Keratinocyte (primary cell): Measurements from ENCODE around the gene FNDC3B. TPM values are rescaled to one million over a fixed set of nuclear protein-coding genes. Genes with fewer than 3 reads are reported as not detected.

Experiments used
- DNase-seq: peaks from one replicate; pipeline ENCODE4 v3.0.0-alpha.2; 2011; ENCODE audit warnings: low read depth, missing footprints, low spot score
- FAIRE-seq: peaks from 2 replicates; lab custom pipeline; 2011; peaks lifted over from hg19 to GRCh38; lab: Jason Lieb, UNC
- H2AFZ ChIP-seq: 2 replicates; pipeline ENCODE4 v1.6.0; 2012; ENCODE audit warnings: low read length, control low read depth, inconsistent platforms; ENCODE audit not compliant: control insufficient read depth
- H3K27ac ChIP-seq: 2 replicates; pipeline ENCODE4 v1.5.1; 2011; ENCODE audit warnings: low read length; ENCODE audit not compliant: control insufficient read depth, insufficient read depth
- H3K27me3 ChIP-seq: 3 replicates; pipeline ENCODE4 v1.6.0; 2011; ENCODE audit warnings: low read length; ENCODE audit not compliant: control insufficient read depth, insufficient read depth; ENCODE audit errors: extremely low read depth
- H3K36me3 ChIP-seq, 2 experiments: 2 replicates in 1 of 2; 3 replicates in 1 of 2; pipeline ENCODE4 v1.5.1; 2011; ENCODE audit warnings: low read length in 2 of 2, mild to moderate bottlenecking in 1 of 2; ENCODE audit not compliant: control insufficient read depth in 2 of 2, insufficient read depth in 2 of 2; ENCODE audit errors: extremely low read depth in 1 of 2
- H3K4me1 ChIP-seq: 3 replicates; pipeline ENCODE4 v1.5.1; 2011; ENCODE audit warnings: low read length; ENCODE audit not compliant: control insufficient read depth, insufficient read depth; ENCODE audit errors: extremely low read depth
- H3K4me2 ChIP-seq: 3 replicates; pipeline ENCODE4 v1.6.0; 2011; ENCODE audit warnings: low read depth, low read length; ENCODE audit not compliant: control insufficient read depth, insufficient read depth; ENCODE audit errors: extremely low read depth
- H3K4me3 ChIP-seq, 3 experiments: fragments of 200-600 bp in 1 of 3; sonication (generic) in 1 of 3; 2 replicates in 2 of 3; 3 replicates in 1 of 3; pipeline ENCODE4 v1.5.1; 2011 to 2016; ENCODE audit warnings: low read length in 3 of 3, mild to moderate bottlenecking in 3 of 3, control low read depth in 2 of 3, inconsistent platforms in 1 of 3, low read depth in 1 of 3, mixed read lengths in 1 of 3, mixed run types in 1 of 3, moderate library complexity in 1 of 3; ENCODE audit not compliant: control insufficient read depth in 2 of 3, insufficient read depth in 2 of 3; ENCODE audit errors: extremely low read depth in 1 of 3
- H3K79me2 ChIP-seq: 2 replicates; pipeline ENCODE4 v1.6.0; 2012; ENCODE audit warnings: low read length; ENCODE audit not compliant: control insufficient read depth, insufficient read depth
- H3K9ac ChIP-seq: 3 replicates; pipeline ENCODE4 v1.6.0; 2011; ENCODE audit warnings: low read length; ENCODE audit not compliant: control insufficient read depth, insufficient read depth; ENCODE audit errors: extremely low read depth
- H3K9me1 ChIP-seq: 3 replicates; pipeline ENCODE4 v1.6.0; 2011; ENCODE audit warnings: low read length; ENCODE audit not compliant: control insufficient read depth, insufficient read depth; ENCODE audit errors: extremely low read depth
- H3K9me3 ChIP-seq: 2 replicates; pipeline ENCODE4 v1.5.1; 2012; ENCODE audit warnings: low read depth, low read length; ENCODE audit not compliant: control insufficient read depth
- H4K20me1 ChIP-seq: 3 replicates; pipeline ENCODE4 v1.6.0; 2011; ENCODE audit warnings: low read length; ENCODE audit not compliant: control insufficient read depth, insufficient read depth; ENCODE audit errors: extremely low read depth
- EZH2 ChIP-seq: IDR thresholded peaks from one replicate; pipeline ENCODE4 v1.6.1; 2012; ENCODE audit warnings: inconsistent platforms, mild to moderate bottlenecking, low read length, moderate library complexity
- dilution Hi-C: fragments of 300-500 bp; cut with MboI; formaldehyde crosslinking; loops from one replicate; pipeline ENCODE4 v1.7.0; 2020; ENCODE audit warnings: low sequenced_read_pairs; ENCODE audit not compliant: extremely low pct_ligation_motif_present
- polyA plus RNA-seq, 5 experiments: library from polyadenylated mRNA; depleted of rRNA in 3 of 5; stranded (reverse) in 3 of 5; stranded (forward) in 1 of 5; unstranded in 1 of 5; fragments of >200 nt; gene quantifications; 1 replicate in 1 of 5; 2 replicates in 3 of 5; 3 replicates in 1 of 5; pipeline versions ENCODE4 v1.2.1 to v1.2.3, GENCODE V29; 2011 to 2012; ENCODE audit warnings: missing spikeins in 2 of 5, low read depth in 1 of 5, low replicate concordance in 1 of 5
- TF ChIP-seq, protein P1 (sequence below), 3 experiments: IDR thresholded peaks in 1 of 3; conservative IDR thresholded peaks in 1 of 3; optimal IDR thresholded peaks in 1 of 3; 2 replicates in 2 of 3; 3 replicates in 1 of 3; pipeline versions ENCODE3 to v1.5.1; 2011; ENCODE audit warnings: low read length in 3 of 3, mild to moderate bottlenecking in 3 of 3, moderate library complexity in 2 of 3, control low read depth in 1 of 3, inconsistent platforms in 1 of 3; ENCODE audit not compliant: insufficient read depth in 2 of 3; ENCODE audit errors: extremely low read depth in 1 of 3

Gene FNDC3B
- polyA plus RNA-seq, 1 donor (not counting 4 experiments of a cell fraction or from before 2014, with no cell fraction given) = 31.4 TPM

DNA sequence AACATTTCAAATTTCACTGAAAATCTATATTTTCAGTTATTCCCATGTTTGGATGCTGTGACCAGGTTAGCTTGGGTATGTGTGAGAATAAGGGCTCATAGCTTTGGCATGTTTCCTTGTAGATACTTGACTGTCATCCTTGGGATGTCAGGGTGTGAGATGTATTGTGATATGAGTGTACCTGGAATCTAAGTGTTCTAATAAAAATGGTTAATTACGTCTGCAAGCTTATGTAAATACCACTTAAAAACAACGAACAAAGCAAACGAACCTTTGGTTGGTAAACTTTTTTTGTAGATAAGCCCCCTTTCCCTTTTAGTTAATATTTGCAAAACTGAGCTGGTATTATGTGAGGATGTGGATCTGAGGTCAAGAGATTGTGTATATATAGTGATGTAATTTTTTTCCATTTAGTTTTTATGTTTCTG lies 63.5 kb downstream of the FNDC3B start:
- H3K4me3 ChIP-seq = peak overlapping the region in 2 of 3 experiments; percentile 39 to 57
- no peak for TF ChIP-seq EZH2
- H3K4me1 ChIP-seq = peaks cover 41% of the 10 kb centered on the region
- no peaks in the 10 kb centered on the region for H4K20me1 ChIP-seq
- peak overlapping the region; percentile 88 for H3K4me2 ChIP-seq
- H3K9me1 ChIP-seq = no peaks in the 10 kb centered on the region
- peaks cover 0 to 6% of the 10 kb centered on the region in 2 experiments for H3K36me3 ChIP-seq
- FAIRE-seq (no peak), DNase-seq (no peak)
- H3K79me2 ChIP-seq = peaks cover 72% of the 10 kb centered on the region
- dilution Hi-C loops = no loop called here
- no peaks in the 10 kb centered on the region for H3K27me3 ChIP-seq
- no peak overlapping the region for H2AFZ ChIP-seq
- H3K27ac ChIP-seq = peak overlapping the region; percentile 90
- no peaks in the 10 kb centered on the region for H3K9me3 ChIP-seq
- H3K9ac ChIP-seq = peak overlapping the region; percentile 64

DNA sequence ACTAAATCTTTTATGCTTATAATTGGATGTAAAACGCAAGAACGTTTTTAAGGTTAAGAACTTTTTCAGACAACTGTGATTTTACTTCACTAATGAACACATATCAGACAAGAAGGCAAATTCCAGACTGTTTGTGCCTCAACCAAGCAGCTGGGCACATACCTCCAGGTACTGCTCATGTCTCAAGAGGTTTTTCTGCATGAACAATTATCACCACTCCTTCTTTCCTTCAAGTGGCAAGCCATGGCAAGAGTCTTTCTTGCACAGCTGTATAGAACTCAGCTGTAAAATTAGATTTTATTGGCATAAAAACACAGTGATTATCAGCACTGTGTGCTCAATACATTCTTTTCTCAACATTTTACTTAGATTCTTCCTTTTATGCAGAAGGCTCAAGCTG lies 64.3 kb downstream of the FNDC3B start:
- Histone ChIP-seq H3K27me3 (no peaks in the 10 kb centered on the region), H4K20me1 (no peaks in the 10 kb centered on the region), H3K4me2 (peak overlapping the region; percentile 88)

DNA sequence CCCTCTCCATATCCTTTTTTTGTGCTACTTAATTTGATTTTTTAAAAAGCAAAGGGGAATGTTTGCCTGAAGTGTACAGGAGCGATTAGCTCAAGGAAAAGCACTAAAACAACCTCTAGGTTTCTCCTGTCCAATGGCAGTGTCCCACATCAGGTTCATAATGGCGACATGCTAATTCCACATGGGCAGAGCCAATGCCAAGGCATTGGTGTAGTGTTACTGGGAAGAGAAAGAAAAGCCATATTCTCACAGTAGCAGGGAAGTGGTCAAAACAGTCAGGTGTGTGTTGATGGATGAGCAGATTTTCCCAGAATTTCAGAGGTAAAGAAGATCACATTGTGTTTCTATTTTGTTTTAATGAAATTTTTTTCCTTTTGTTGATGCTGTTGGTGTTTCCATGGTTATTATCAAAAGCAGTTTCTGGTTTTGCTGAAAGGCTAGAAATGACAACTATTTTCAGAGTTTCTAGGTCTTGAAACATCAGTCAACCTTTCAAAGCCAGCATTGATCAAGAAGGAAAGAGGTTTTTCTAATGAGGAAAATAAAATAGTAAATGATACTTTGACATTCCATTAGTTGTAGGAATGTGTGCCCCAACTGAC lies 65.2 kb downstream of the FNDC3B start:
- Histone ChIP-seq H2AFZ (no peak overlapping the region), H3K36me3 (peaks cover 0 to 3% of the 10 kb centered on the region in 2 experiments), H3K79me2 (peaks cover 69% of the 10 kb centered on the region), H3K9me1 (no peaks in the 10 kb centered on the region), H3K9ac (peak overlapping the region; percentile 64), H3K27ac (peak overlapping the region; percentile 90), H3K9me3 (no peaks in the 10 kb centered on the region), H4K20me1 (no peaks in the 10 kb centered on the region), H3K4me1 (peaks cover 32% of the 10 kb centered on the region), H3K27me3 (no peaks in the 10 kb centered on the region), H3K4me2 (peak overlapping the region; percentile 88), H3K4me3 (peak overlapping the region in 1 of 3 experiments; percentile 57)
- TF ChIP-seq EZH2 = no peak
- TF ChIP-seq, protein P1, sequence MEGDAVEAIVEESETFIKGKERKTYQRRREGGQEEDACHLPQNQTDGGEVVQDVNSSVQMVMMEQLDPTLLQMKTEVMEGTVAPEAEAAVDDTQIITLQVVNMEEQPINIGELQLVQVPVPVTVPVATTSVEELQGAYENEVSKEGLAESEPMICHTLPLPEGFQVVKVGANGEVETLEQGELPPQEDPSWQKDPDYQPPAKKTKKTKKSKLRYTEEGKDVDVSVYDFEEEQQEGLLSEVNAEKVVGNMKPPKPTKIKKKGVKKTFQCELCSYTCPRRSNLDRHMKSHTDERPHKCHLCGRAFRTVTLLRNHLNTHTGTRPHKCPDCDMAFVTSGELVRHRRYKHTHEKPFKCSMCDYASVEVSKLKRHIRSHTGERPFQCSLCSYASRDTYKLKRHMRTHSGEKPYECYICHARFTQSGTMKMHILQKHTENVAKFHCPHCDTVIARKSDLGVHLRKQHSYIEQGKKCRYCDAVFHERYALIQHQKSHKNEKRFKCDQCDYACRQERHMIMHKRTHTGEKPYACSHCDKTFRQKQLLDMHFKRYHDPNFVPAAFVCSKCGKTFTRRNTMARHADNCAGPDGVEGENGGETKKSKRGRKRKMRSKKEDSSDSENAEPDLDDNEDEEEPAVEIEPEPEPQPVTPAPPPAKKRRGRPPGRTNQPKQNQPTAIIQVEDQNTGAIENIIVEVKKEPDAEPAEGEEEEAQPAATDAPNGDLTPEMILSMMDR (optimal IDR thresholded peaks at IDR 0.05 in 1 of 3, IDR thresholded peaks at IDR 0.05 in 1 of 3, conservative IDR thresholded peaks at IDR 0.05 in 1 of 3; ENCODE audit: extremely low read depth in 1 of 3, insufficient read depth in 2 of 3, low read length in 3 of 3) = no peak
- dilution Hi-C loops = no loop called here
- DNase-seq = no peak
- peak; percentile 74 for FAIRE-seq

More for the DNA sequence above, 64.3 kb downstream of the FNDC3B start:
- no peaks in the 10 kb centered on the region for H3K9me1 ChIP-seq
- no peak for TF ChIP-seq EZH2
- DNase-seq (peak; percentile 81), FAIRE-seq (peak; percentile 87)
- peak overlapping the region in 2 of 3 experiments; percentile 47 to 57 for H3K4me3 ChIP-seq
- peaks cover 0 to 4% of the 10 kb centered on the region in 2 experiments for H3K36me3 ChIP-seq
- peak overlapping the region; percentile 64 for H3K9ac ChIP-seq
- peaks cover 33% of the 10 kb centered on the region for H3K4me1 ChIP-seq
- H3K9me3 ChIP-seq = no peaks in the 10 kb centered on the region
- H2AFZ ChIP-seq = no peak overlapping the region
- dilution Hi-C loops = no loop called here
- peaks cover 71% of the 10 kb centered on the region for H3K79me2 ChIP-seq
- peak overlapping the region; percentile 90 for H3K27ac ChIP-seq
